Activated CD4-positive, alpha-beta T cell treated with anti-CD3 and anti-CD28 coated beads, Interleukin-2, amount 50 U/mL, for 16 hours (primary cell): ENCODE results near the gene NRG2.

Experiments used
- DNase-seq: peaks from one replicate; pipeline ENCODE4 v3.0.0-alpha.2; 2020

Gene NRG2

GRCh38 chr5:139964994-139965565 is 78.0 kb downstream of the NRG2 start:
- DNase-seq = no peak

- no peak for DNase-seq
Observed at GRCh38 chr5:139964266-139964993, 78.7 kb downstream of the NRG2 start.

- no peak for DNase-seq
Observed at GRCh38 chr5:139962445-139962844, 80.7 kb downstream of the NRG2 start.

- no peak for DNase-seq
Observed at GRCh38 chr5:139961435-139962157, 81.5 kb downstream of the NRG2 start.

GRCh38 chr5:139960723-139961383 is 82.2 kb downstream of the NRG2 start:
- no peak for DNase-seq

- no peak for DNase-seq
Observed at GRCh38 chr5:139958432-139959148, 84.5 kb downstream of the NRG2 start.

- DNase-seq = no peak
Observed at GRCh38 chr5:139956342-139956741, 86.8 kb downstream of the NRG2 start.

- DNase-seq = no peak
Observed at GRCh38 chr5:139955616-139956273, 87.4 kb downstream of the NRG2 start.

- no peak for DNase-seq
Observed at GRCh38 chr5:139955053-139955605, 88.0 kb downstream of the NRG2 start.

- DNase-seq = no peak
Observed at GRCh38 chr5:139954462-139954861, 88.6 kb downstream of the NRG2 start.

- no peak for DNase-seq
Observed at GRCh38 chr5:139954022-139954421, 89.1 kb downstream of the NRG2 start.

- DNase-seq = no peak
Observed at GRCh38 chr5:139952574-139952973, 90.5 kb downstream of the NRG2 start.

GRCh38 chr5:139951983-139952382 is 91.1 kb downstream of the NRG2 start:
- no peak for DNase-seq

GRCh38 chr5:139951296-139951924 is 91.7 kb downstream of the NRG2 start:
- DNase-seq = no peak

GRCh38 chr5:139950436-139950835 is 92.7 kb downstream of the NRG2 start:
- DNase-seq = no peak

- no peak for DNase-seq
Observed at GRCh38 chr5:139949710-139950109, 93.4 kb downstream of the NRG2 start.

GRCh38 chr5:139947727-139948126 is 95.4 kb downstream of the NRG2 start:
- DNase-seq = no peak

- DNase-seq = no peak
Observed at GRCh38 chr5:139946440-139946839, 96.7 kb downstream of the NRG2 start.

GRCh38 chr5:139946006-139946405 is 97.1 kb downstream of the NRG2 start:
- DNase-seq = no peak

GRCh38 chr5:139942243-139942642 is 100.9 kb downstream of the NRG2 start:
- DNase-seq = no peak

- no peak for DNase-seq
Observed at GRCh38 chr5:139930406-139930805, 112.7 kb downstream of the NRG2 start.
